Stomach (tissue), 4 donors: Measurements from ENCODE around the gene RPTN.

Source experiments
- POLR2A ChIP-seq, 4 donors: fragments of 450-650 bp; IDR thresholded peaks; one replicate each; pipeline ENCODE4 v1.6.1; 2016; ENCODE audit warnings: antibody characterized with exemption in 4 of 4, control low read depth in 2 of 4, mild to moderate bottlenecking in 1 of 4, moderate library complexity in 1 of 4
- POLR2AphosphoS5 ChIP-seq, 3 donors: sonication (generic); formaldehyde crosslinking; IDR thresholded peaks; one replicate each; pipeline ENCODE4 v1.6.1; 2016; ENCODE audit warnings: antibody characterized with exemption in 3 of 3

- no peak for TF ChIP-seq POLR2AphosphoS5 (IDR thresholded peaks at IDR 0.05)
- TF ChIP-seq POLR2A (IDR thresholded peaks at IDR 0.05): no peak
These were observed 46.7 kb downstream of the RPTN start for GRCh38 chr1:152112101-152112884.
